Subcutaneous abdominal adipose tissue (tissue), 5 donors: ENCODE results near the gene CENPP.

Experiments used
- H3K27ac ChIP-seq: one replicate; pipeline ENCODE4 v1.7.0; 2013; ENCODE audit warnings: low read depth, mild to moderate bottlenecking, inconsistent platforms, low read length, moderate library complexity
- H3K27me3 ChIP-seq, 5 donors: one replicate each; pipeline ENCODE4 v1.7.0; 2013; ENCODE audit warnings: low read length in 5 of 5, inconsistent platforms in 1 of 5; ENCODE audit not compliant: control insufficient read depth in 5 of 5, insufficient read depth in 4 of 5
- H3K36me3 ChIP-seq, 5 donors: one replicate each; pipeline ENCODE4 v1.7.0; 2013; ENCODE audit warnings: low read length in 5 of 5; ENCODE audit not compliant: control insufficient read depth in 5 of 5, insufficient read depth in 5 of 5
- H3K4me1 ChIP-seq, 5 donors: one replicate each; pipeline ENCODE4 v1.7.0; 2013; ENCODE audit warnings: low read length in 5 of 5, mild to moderate bottlenecking in 3 of 5, moderate library complexity in 1 of 5; ENCODE audit not compliant: control insufficient read depth in 5 of 5, insufficient read depth in 5 of 5
- H3K4me3 ChIP-seq, 5 donors: one replicate each; pipeline ENCODE4 v1.7.0; 2013; ENCODE audit warnings: low read length in 5 of 5, low read depth in 1 of 5
- H3K9ac ChIP-seq, 5 donors: one replicate each; pipeline ENCODE4 v1.7.0; 2013; ENCODE audit warnings: low read length in 5 of 5, mild to moderate bottlenecking in 4 of 5, moderate library complexity in 3 of 5
- H3K9me3 ChIP-seq, 5 donors: one replicate each; pipeline ENCODE4 v1.7.0; 2013; ENCODE audit warnings: low read length in 5 of 5; ENCODE audit not compliant: control insufficient read depth in 5 of 5
- donor health status: healthy.
- donor health status: healthy.
- donor health status: healthy.
- donor health status: healthy.
- donor health status: healthy.

The CENPP gene

DNA sequence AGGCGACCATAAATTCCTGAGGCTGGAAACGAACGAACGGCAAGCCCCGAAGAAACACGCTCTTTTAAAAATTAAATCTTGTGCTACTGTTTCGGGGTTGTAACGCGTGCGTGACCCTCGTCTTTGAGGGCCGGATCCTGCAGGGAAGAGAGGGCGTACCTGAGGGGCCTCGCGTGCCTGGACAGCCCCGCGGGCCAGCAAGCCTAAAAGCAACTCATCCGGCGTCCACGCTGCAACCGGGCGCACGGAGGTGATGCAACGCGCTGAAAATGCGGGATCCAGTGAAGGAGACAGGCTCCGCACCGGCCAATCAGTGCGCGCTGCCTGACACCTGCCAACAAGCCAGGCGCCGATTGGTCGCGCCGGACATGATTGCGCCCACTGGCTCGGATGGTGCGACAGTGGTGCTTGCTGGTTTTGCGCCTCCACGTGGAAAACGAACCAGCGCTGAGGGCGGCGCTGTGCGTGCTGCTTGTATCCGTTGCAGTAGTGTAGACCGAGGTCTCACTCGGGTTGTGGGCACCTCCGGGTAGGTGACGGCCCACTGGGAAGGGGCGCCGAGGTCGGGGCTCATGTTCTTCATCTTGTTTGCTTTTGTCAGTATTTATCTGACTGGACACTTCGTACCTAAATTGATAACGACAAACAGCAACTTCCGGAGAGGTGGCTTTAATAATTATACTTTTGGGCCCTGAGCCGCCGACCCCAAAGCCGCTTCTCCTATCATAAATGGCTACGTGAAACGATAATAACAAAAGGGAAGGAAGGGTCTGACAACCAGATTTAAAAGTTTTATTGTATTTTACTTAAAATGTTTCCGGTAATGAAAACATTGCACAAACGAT, 32.1 kb upstream of the CENPP start, which contains the start of gene IARS1:
TSS of gene IARS1 (minus strand) at position 246 of the 845 bp plus-strand sequence. CDS start 4,278 bp downstream, outside the sequence.
- H3K36me3 ChIP-seq = peaks cover 9 to 22% (median 18%) of the 10 kb centered on the region in 5 donors
- peak within 1 kb of the TSS; percentile 31 to 91 (median 85) for H3K9ac ChIP-seq
- H3K27ac ChIP-seq = peak within 1 kb of the TSS; percentile 71
- peak within 1 kb of the TSS; percentile 74 to 91 (median 85) for H3K4me3 ChIP-seq
- peaks cover 2 to 29% (median 23%) of the 10 kb centered on the region in 5 donors for H3K4me1 ChIP-seq
- no peaks in the 10 kb centered on the region for H3K27me3 ChIP-seq
- no peaks in the 10 kb centered on the region for H3K9me3 ChIP-seq

DNA sequence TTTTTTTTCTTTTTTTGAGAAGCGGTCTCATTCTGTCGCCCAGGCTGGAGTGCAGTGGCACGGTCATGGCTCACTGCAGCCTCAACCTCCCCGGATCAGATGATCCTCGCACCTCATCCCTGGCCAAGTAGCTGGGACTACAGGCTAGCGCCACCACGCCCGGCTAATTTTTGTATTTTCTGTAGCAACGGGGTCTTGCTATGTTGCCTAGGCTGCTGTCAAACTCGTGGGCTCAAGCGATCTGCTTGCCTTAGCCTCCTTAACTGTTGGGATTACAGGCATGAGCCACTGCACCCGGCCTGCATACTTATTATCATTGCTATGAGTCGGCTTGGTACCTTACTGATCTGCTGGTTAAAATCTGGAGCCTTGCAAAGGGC, 31.5 kb upstream of the CENPP start:
- peak overlapping the region; percentile 71 for H3K27ac ChIP-seq
- peak overlapping the region; percentile 68 to 91 (median 79) for H3K4me3 ChIP-seq

GRCh38 chr9:92295240-92295790, 30.4 kb upstream of the CENPP start:
- Histone ChIP-seq H3K9me3 (no peaks in the 10 kb centered on the region), H3K36me3 (peaks cover 23 to 36% (median 29%) of the 10 kb centered on the region in 5 donors), H3K9ac (no peak overlapping the region), H3K4me1 (peaks cover 2 to 29% (median 23%) of the 10 kb centered on the region in 5 donors), H3K27me3 (no peaks in the 10 kb centered on the region), H3K27ac (no peak overlapping the region), H3K4me3 (no peak overlapping the region)

More for the DNA sequence above, 31.5 kb upstream of the CENPP start:
- no peaks in the 10 kb centered on the region for H3K9me3 ChIP-seq
- no peaks in the 10 kb centered on the region for H3K27me3 ChIP-seq
- H3K36me3 ChIP-seq = peaks cover 15 to 27% (median 22%) of the 10 kb centered on the region in 5 donors
- H3K9ac ChIP-seq = peak overlapping the region in 4 of 5 donors; percentile 55 to 91 (median 78)
- H3K4me1 ChIP-seq = peaks cover 2 to 29% (median 23%) of the 10 kb centered on the region in 5 donors

DNA sequence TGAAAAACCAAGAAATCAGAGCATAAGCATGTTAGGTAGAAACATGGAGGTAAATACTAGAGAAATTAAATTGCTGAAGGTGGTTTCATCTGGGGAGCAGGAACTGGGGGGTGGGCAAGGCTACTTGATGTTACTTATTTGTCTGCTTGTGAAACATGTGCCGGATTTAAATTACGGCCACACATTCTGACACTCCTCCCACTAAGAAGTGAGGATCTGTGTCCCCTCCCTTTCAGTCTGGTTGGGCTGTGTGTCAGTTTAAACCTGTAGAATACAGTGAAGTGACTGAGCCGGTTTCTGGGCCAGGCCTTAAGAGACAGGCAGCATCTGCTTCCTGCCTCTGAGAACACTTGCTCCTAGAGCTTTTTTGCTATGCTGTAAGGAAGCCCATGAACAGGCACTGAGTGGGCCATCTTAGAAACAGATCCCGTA, 29.9 kb upstream of the CENPP start:
- Histone ChIP-seq H3K36me3 (peaks cover 25 to 40% (median 33%) of the 10 kb centered on the region in 5 donors), H3K4me3 (no peak overlapping the region), H3K9ac (no peak overlapping the region), H3K9me3 (no peaks in the 10 kb centered on the region), H3K27me3 (no peaks in the 10 kb centered on the region), H3K4me1 (peaks cover 2 to 29% (median 23%) of the 10 kb centered on the region in 5 donors), H3K27ac (no peak overlapping the region)

- no peak overlapping the region for H3K27ac ChIP-seq
- peaks cover 0 to 19% (median 16%) of the 10 kb centered on the region in 5 donors for H3K4me1 ChIP-seq
- H3K9ac ChIP-seq = no peak overlapping the region
- H3K27me3 ChIP-seq = no peaks in the 10 kb centered on the region
- H3K36me3 ChIP-seq = peaks cover 37 to 57% (median 48%) of the 10 kb centered on the region in 5 donors
- H3K9me3 ChIP-seq = no peaks in the 10 kb centered on the region
- no peak overlapping the region for H3K4me3 ChIP-seq
These were observed 28.1 kb upstream of the CENPP start for GRCh38 chr9:92297611-92298010.

GRCh38 chr9:92298036-92298435, 27.7 kb upstream of the CENPP start:
- Histone ChIP-seq H3K9me3 (no peaks in the 10 kb centered on the region), H3K27ac (no peak overlapping the region), H3K4me1 (peaks cover 0 to 14% (median 11%) of the 10 kb centered on the region in 5 donors), H3K4me3 (no peak overlapping the region), H3K27me3 (no peaks in the 10 kb centered on the region), H3K9ac (no peak overlapping the region), H3K36me3 (peaks cover 41 to 62% (median 52%) of the 10 kb centered on the region in 5 donors)

DNA sequence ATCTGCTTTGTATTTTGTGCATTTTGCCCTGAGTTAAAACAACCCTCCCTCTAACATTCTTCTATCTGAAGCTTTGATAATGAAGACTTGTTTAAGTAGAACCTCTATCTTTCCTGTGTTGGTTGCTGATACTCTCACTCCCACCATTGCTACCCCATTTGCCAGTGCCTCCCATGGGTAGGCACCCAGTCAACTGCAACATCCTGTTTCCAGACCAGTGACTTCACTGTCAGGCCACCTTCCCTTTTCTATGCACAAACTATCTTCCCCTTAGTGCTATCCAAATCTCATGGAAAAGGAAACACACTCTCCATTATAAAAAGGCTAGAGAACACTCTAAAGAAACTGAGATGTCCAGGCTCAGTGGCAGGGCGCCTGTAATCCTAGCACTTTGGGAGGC, 26.6 kb upstream of the CENPP start:
- Histone ChIP-seq H3K4me1 (peaks cover 0 to 8% (median 7%) of the 10 kb centered on the region in 5 donors), H3K36me3 (peaks cover 52 to 72% (median 60%) of the 10 kb centered on the region in 5 donors), H3K9ac (no peak overlapping the region), H3K27ac (no peak overlapping the region), H3K27me3 (no peaks in the 10 kb centered on the region), H3K4me3 (no peak overlapping the region), H3K9me3 (no peaks in the 10 kb centered on the region)

DNA sequence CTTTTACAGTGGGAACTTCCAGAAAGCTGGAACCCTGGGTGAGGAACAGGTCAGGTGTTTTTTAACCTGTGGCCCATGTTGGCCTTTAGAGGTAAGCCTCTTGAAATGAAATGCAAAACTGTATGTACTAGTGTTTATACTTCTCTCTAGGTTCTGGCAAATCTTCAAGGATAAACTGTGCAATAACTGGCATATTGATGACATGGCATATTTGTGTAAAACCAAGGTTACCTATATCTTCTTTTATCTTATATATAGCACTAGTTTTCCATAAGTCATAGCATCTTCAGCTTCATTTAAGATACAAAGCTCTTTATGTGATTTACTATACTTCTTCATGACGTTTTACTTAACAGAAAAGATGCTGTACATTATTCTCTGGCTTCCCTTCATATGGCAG, 24.8 kb upstream of the CENPP start:
- H3K36me3 ChIP-seq = peaks cover 69 to 90% (median 75%) of the 10 kb centered on the region in 5 donors
- no peaks in the 10 kb centered on the region for H3K9me3 ChIP-seq
- no peak overlapping the region for H3K9ac ChIP-seq
- H3K27me3 ChIP-seq = no peaks in the 10 kb centered on the region
- H3K27ac ChIP-seq = no peak overlapping the region
- H3K4me1 ChIP-seq = no peaks in the 10 kb centered on the region
- no peak overlapping the region for H3K4me3 ChIP-seq

- H3K4me1 ChIP-seq = peaks cover 0 to 2% (median 0%) of the 10 kb centered on the region in 5 donors
- H3K4me3 ChIP-seq = no peak overlapping the region
- no peak overlapping the region for H3K27ac ChIP-seq
- H3K36me3 ChIP-seq = peaks cover 63 to 83% (median 71%) of the 10 kb centered on the region in 5 donors
- no peaks in the 10 kb centered on the region for H3K9me3 ChIP-seq
- no peak overlapping the region for H3K9ac ChIP-seq
- H3K27me3 ChIP-seq = no peaks in the 10 kb centered on the region
These were observed 16.9 kb upstream of the CENPP start for GRCh38 chr9:92308893-92309292.

- no peak overlapping the region for H3K4me3 ChIP-seq
- no peaks in the 10 kb centered on the region for H3K9me3 ChIP-seq
- peaks cover 0 to 2% (median 0%) of the 10 kb centered on the region in 5 donors for H3K4me1 ChIP-seq
- no peak overlapping the region for H3K9ac ChIP-seq
- H3K27ac ChIP-seq = no peak overlapping the region
- H3K27me3 ChIP-seq = no peaks in the 10 kb centered on the region
- peaks cover 49 to 80% (median 55%) of the 10 kb centered on the region in 5 donors for H3K36me3 ChIP-seq
These were observed 15.2 kb upstream of the CENPP start for GRCh38 chr9:92310562-92310961.
